Parathyroid adenoma (tissue), 2 donors: ENCODE measurements around the gene VGLL2.

ENCODE experiments used
- H2AFZ ChIP-seq: fragments of 300-600 bp; sonication (generic); one replicate; pipeline ENCODE4 v1.7.0; 2017; ENCODE audit warnings: antibody characterized with exemption, mild to moderate bottlenecking
- H3K27ac ChIP-seq: fragments of 300-600 bp; sonication (generic); one replicate; pipeline ENCODE4 v1.7.0; 2017
- H3K27me3 ChIP-seq: fragments of 300-600 bp; sonication (generic); one replicate; pipeline ENCODE4 v1.7.0; 2017; ENCODE audit warnings: low read length; ENCODE audit not compliant: control insufficient read depth, insufficient read depth
- H3K36me3 ChIP-seq: fragments of 300-600 bp; sonication (generic); one replicate; pipeline ENCODE4 v1.7.0; 2017; ENCODE audit warnings: low read length; ENCODE audit not compliant: control insufficient read depth, insufficient read depth
- H3K4me1 ChIP-seq: fragments of 300-600 bp; sonication (generic); one replicate; pipeline ENCODE4 v1.7.0; 2017; ENCODE audit warnings: control low read depth
- H3K4me2 ChIP-seq: fragments of 300-600 bp; sonication (generic); one replicate; pipeline ENCODE4 v1.7.0; 2017; ENCODE audit warnings: low read length
- H3K4me3 ChIP-seq: fragments of 300-600 bp; sonication (generic); one replicate; pipeline ENCODE4 v1.7.0; 2017; ENCODE audit warnings: low read depth, low read length
- H3K79me2 ChIP-seq: fragments of 300-600 bp; sonication (generic); one replicate; pipeline ENCODE4 v1.7.0; 2017; ENCODE audit warnings: control low read depth
- H3K9ac ChIP-seq: fragments of 300-600 bp; sonication (generic); one replicate; pipeline ENCODE4 v1.7.0; 2017; ENCODE audit warnings: mild to moderate bottlenecking
- H3K9me3 ChIP-seq: fragments of 300-600 bp; sonication (generic); one replicate; pipeline ENCODE4 v1.7.0; 2017; ENCODE audit warnings: low read length; ENCODE audit not compliant: control insufficient read depth
- TF ChIP-seq, protein P1 (sequence below): fragments of 300-600 bp; sonication (generic); IDR thresholded peaks from one replicate; pipeline ENCODE4 v1.7.0; 2017; ENCODE audit warnings: antibody characterized with exemption, mild to moderate bottlenecking
- donor health status: primary hyperparathyroidism.

The VGLL2 gene

GRCh38 chr6:117290173-117290846, 25.0 kb downstream of the VGLL2 start:
- Histone ChIP-seq H3K79me2 (no peaks in the 10 kb centered on the region), H3K4me2 (no peak overlapping the region), H3K9ac (no peak overlapping the region), H3K4me3 (no peak overlapping the region), H3K27me3 (no peaks in the 10 kb centered on the region), H3K4me1 (no peaks in the 10 kb centered on the region), H3K36me3 (no peaks in the 10 kb centered on the region), H2AFZ (no peak overlapping the region), H3K27ac (no peak overlapping the region), H3K9me3 (no peaks in the 10 kb centered on the region)
- TF ChIP-seq, protein P1, sequence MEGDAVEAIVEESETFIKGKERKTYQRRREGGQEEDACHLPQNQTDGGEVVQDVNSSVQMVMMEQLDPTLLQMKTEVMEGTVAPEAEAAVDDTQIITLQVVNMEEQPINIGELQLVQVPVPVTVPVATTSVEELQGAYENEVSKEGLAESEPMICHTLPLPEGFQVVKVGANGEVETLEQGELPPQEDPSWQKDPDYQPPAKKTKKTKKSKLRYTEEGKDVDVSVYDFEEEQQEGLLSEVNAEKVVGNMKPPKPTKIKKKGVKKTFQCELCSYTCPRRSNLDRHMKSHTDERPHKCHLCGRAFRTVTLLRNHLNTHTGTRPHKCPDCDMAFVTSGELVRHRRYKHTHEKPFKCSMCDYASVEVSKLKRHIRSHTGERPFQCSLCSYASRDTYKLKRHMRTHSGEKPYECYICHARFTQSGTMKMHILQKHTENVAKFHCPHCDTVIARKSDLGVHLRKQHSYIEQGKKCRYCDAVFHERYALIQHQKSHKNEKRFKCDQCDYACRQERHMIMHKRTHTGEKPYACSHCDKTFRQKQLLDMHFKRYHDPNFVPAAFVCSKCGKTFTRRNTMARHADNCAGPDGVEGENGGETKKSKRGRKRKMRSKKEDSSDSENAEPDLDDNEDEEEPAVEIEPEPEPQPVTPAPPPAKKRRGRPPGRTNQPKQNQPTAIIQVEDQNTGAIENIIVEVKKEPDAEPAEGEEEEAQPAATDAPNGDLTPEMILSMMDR, result no peak

- TF ChIP-seq, protein P1, result no peak
- H3K27me3 ChIP-seq, result no peaks in the 10 kb centered on the region
Observed at GRCh38 chr6:117298941-117299340, 33.6 kb downstream of the VGLL2 start.

DNA sequence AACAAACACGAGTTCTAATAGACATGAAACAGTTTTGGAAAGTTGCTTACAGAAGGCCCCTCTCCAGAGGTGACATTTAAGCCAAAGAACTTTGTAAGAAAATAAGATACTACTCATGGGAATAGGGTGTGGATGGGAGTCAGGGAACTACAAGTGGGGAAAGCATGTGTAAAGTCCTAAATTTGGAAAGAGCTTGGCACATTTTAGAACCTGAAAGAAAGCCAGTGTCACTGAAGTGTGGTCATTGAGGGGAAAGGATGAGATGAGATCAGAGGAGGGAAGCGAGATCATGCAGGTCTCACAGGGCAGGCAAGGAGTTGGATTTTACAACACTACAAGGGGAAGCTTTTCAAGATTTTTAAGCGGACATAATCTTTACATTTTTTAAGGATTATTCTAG, 38.0 kb downstream of the VGLL2 start:
- Histone ChIP-seq H3K36me3 (no peaks in the 10 kb centered on the region), H2AFZ (no peak overlapping the region), H3K9me3 (no peaks in the 10 kb centered on the region), H3K27ac (no peak overlapping the region), H3K79me2 (no peaks in the 10 kb centered on the region), H3K4me3 (no peak overlapping the region), H3K4me1 (no peaks in the 10 kb centered on the region), H3K9ac (no peak overlapping the region), H3K4me2 (no peak overlapping the region), H3K27me3 (no peaks in the 10 kb centered on the region)
- TF ChIP-seq, protein P1, result no peak

More at GRCh38 chr6:117298941-117299340, 33.6 kb downstream of the VGLL2 start:
- no peak overlapping the region for H3K9ac ChIP-seq
- H3K79me2 ChIP-seq, result no peaks in the 10 kb centered on the region
- H3K4me2 ChIP-seq, result no peak overlapping the region
- no peak overlapping the region for H3K27ac ChIP-seq
- H3K4me1 ChIP-seq, result no peaks in the 10 kb centered on the region
- H3K36me3 ChIP-seq, result no peaks in the 10 kb centered on the region
- no peak overlapping the region for H2AFZ ChIP-seq
- H3K9me3 ChIP-seq, result no peaks in the 10 kb centered on the region
- H3K4me3 ChIP-seq, result no peak overlapping the region

DNA sequence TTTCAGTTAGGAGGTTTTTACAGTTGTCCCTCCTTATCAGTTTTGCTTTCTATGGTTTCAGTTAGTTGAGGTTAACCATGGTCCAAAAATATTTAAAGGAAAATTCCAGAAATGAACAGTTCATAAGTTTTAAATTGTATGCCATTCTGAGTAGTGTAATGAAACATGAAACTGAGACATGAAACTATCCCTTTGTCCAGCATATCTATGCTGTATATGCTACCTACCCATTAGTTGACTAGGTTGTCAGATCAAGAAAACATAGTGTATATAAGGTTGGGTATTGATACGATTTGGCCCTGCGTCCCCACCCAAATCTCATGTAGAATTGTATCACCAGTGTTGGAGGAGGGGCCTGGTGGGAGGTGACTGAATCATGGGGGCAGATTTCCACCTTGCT, 39.1 kb downstream of the VGLL2 start:
- no peaks in the 10 kb centered on the region for H3K79me2 ChIP-seq
- H2AFZ ChIP-seq, result no peak overlapping the region
- H3K36me3 ChIP-seq, result no peaks in the 10 kb centered on the region
- H3K4me1 ChIP-seq, result no peaks in the 10 kb centered on the region
- no peak overlapping the region for H3K9ac ChIP-seq
- no peaks in the 10 kb centered on the region for H3K27me3 ChIP-seq
- H3K27ac ChIP-seq, result no peak overlapping the region
- H3K9me3 ChIP-seq, result no peaks in the 10 kb centered on the region
- H3K4me3 ChIP-seq, result no peak overlapping the region
- TF ChIP-seq, protein P1, result no peak
- no peak overlapping the region for H3K4me2 ChIP-seq

- Histone ChIP-seq H3K4me2 (no peak overlapping the region), H3K4me1 (no peaks in the 10 kb centered on the region), H3K4me3 (no peak overlapping the region), H3K27me3 (no peaks in the 10 kb centered on the region), H3K9ac (no peak overlapping the region), H3K9me3 (no peaks in the 10 kb centered on the region), H2AFZ (no peak overlapping the region), H3K27ac (no peak overlapping the region), H3K36me3 (no peaks in the 10 kb centered on the region), H3K79me2 (no peaks in the 10 kb centered on the region)
- TF ChIP-seq, protein P1, result no peak
Observed at GRCh38 chr6:117306227-117306790, 41.0 kb downstream of the VGLL2 start.
